ENCODE data around the gene MAP4K2.

- TF ChIP-seq CTCF (conservative IDR thresholded peaks at IDR 0.05) (no peak), EZH2 (IDR thresholded peaks at IDR 0.05; ENCODE audit: low read depth) (no peak)
Observed at GRCh38 chr11:64817476-64817875, 14.5 kb upstream of the MAP4K2 start.
